Kidney (tissue), 14 donors: Measurements from ENCODE around the gene ANO6. TPM values are rescaled to one million over a fixed set of nuclear protein-coding genes. Genes with fewer than 3 reads are reported as not detected.

ENCODE experiments used
- DNase-seq, 5 donors: peaks; one replicate each; pipeline ENCODE4 v3.0.0-alpha.2; 2013 to 2020
- FAIRE-seq: peaks from 2 replicates; lab custom pipeline; 2012; peaks lifted over from hg19 to GRCh38; lab: Jason Lieb, UNC
- H3K27ac ChIP-seq, 2 donors: one replicate each; pipeline ENCODE4 v1.7.0; 2013; ENCODE audit warnings: low read depth in 2 of 2, low read length in 2 of 2, inconsistent platforms in 1 of 2
- H3K27me3 ChIP-seq: one replicate; pipeline ENCODE4 v1.7.1; 2013; ENCODE audit warnings: low read length, inconsistent platforms; ENCODE audit not compliant: control insufficient read depth, insufficient read depth
- H3K36me3 ChIP-seq, 3 donors: one replicate each; pipeline versions ENCODE4 v1.7.0 to v1.7.1; 2013; ENCODE audit warnings: low read length in 3 of 3, control low read depth in 1 of 3, inconsistent platforms in 1 of 3; ENCODE audit not compliant: insufficient read depth in 3 of 3, control insufficient read depth in 2 of 3
- H3K4me1 ChIP-seq, 3 donors: one replicate each; pipeline versions ENCODE4 v1.7.0 to v1.7.1; 2013; ENCODE audit warnings: low read length in 3 of 3, inconsistent platforms in 1 of 3, low read depth in 1 of 3; ENCODE audit not compliant: control insufficient read depth in 2 of 3, insufficient read depth in 2 of 3
- H3K4me3 ChIP-seq, 3 donors: one replicate each; pipeline versions ENCODE4 v1.7.0 to v1.8.1; 2013; ENCODE audit warnings: low read length in 3 of 3, control low read depth in 1 of 3, inconsistent platforms in 1 of 3
- H3K9ac ChIP-seq, 3 donors: one replicate each; pipeline versions ENCODE4 v1.7.0 to v1.7.1; 2013; ENCODE audit warnings: low read length in 3 of 3, control low read depth in 1 of 3, inconsistent platforms in 1 of 3
- H3K9me3 ChIP-seq, 3 donors: one replicate each; pipeline versions ENCODE4 v1.7.0 to v1.7.1; 2013; ENCODE audit warnings: low read length in 3 of 3, control low read depth in 1 of 3, inconsistent platforms in 1 of 3; ENCODE audit not compliant: control insufficient read depth in 2 of 3, insufficient read depth in 1 of 3
- CTCF ChIP-seq: IDR thresholded peaks from 3 replicates; pipeline ENCODE4 v1.5.1; 2012; ENCODE audit warnings: mild to moderate bottlenecking, moderate library complexity, borderline replicate concordance; ENCODE audit not compliant: insufficient read depth; ENCODE audit errors: extremely low read depth
- intact Hi-C: fragments of 100-400 bp; cut with DNase I; formaldehyde crosslinking; loops from one replicate; pipeline ENCODE4 v1.11.1; 2022
- polyA plus RNA-seq: library from polyadenylated mRNA; stranded (reverse); fragments of 350-450 nt; fragmentation: Illumina TruSeq; extraction: RNeasy Lipid Tissue Mini Kit (QIAGEN cat#74804); gene quantifications from one replicate; pipeline ENCODE4 v1.2.3, GENCODE V29; 2014; ENCODE audit warnings: low read depth, low replicate concordance; ENCODE audit not compliant: insufficient read depth
- total RNA-seq: library from RNA; stranded (reverse); fragmentation: NEBNext Ultra II Directional; extraction: Animal tissue kit (Norgen Biotek cat#: 25700); gene quantifications from one replicate; pipeline ENCODE4 v1.2.1, GENCODE V29; 2021
- donor health status: control.
- donor health status: control.
- donor health status: control.
- donor health status: control.
- donor health status: control.
- donor health status: DM: yes; HTN: yes; CAD: no.
- donor health status: Normal renal cell carcinoma (clear cell type).

Gene ANO6
- total and polyA plus RNA-seq, 2 donors from 2014 or later = 17.2 to 46.3 TPM

- Histone ChIP-seq H3K36me3 (no peaks in the 10 kb centered on the region), H3K27me3 (no peaks in the 10 kb centered on the region), H3K9ac (no peak overlapping the region), H3K9me3 (peaks cover 0 to 5% (median 0%) of the 10 kb centered on the region in 3 donors), H3K4me1 (no peaks in the 10 kb centered on the region), H3K4me3 (no peak overlapping the region), H3K27ac (no peak overlapping the region)
- TF ChIP-seq CTCF = no peak
- FAIRE-seq = no peak
- intact Hi-C loops = no loop called here
- no peak for DNase-seq
Measured at GRCh38 chr12:45478931-45479330, 263.0 kb downstream of the ANO6 start.

- DNase-seq (no peak), FAIRE-seq (no peak)
- Histone ChIP-seq H3K36me3 (no peaks in the 10 kb centered on the region), H3K9me3 (peaks cover 0 to 5% (median 0%) of the 10 kb centered on the region in 3 donors), H3K27ac (no peak overlapping the region), H3K4me1 (no peaks in the 10 kb centered on the region), H3K9ac (no peak overlapping the region), H3K27me3 (no peaks in the 10 kb centered on the region), H3K4me3 (no peak overlapping the region)
- intact Hi-C loops = no loop called here
- no peak for TF ChIP-seq CTCF
Measured at GRCh38 chr12:45481746-45482145, 265.9 kb downstream of the ANO6 start.

- FAIRE-seq (no peak), DNase-seq (peak in 1 of 5 donors; percentile 10)
- Histone ChIP-seq H3K36me3 (no peaks in the 10 kb centered on the region), H3K27ac (no peak overlapping the region), H3K9me3 (peaks cover 0 to 5% (median 0%) of the 10 kb centered on the region in 3 donors), H3K27me3 (no peaks in the 10 kb centered on the region), H3K4me1 (no peaks in the 10 kb centered on the region), H3K9ac (no peak overlapping the region), H3K4me3 (no peak overlapping the region)
- intact Hi-C loops = no loop called here
- no peak for TF ChIP-seq CTCF
Measured at GRCh38 chr12:45483571-45483970, 267.7 kb downstream of the ANO6 start.

Other genes with a start within 250 kb of the ANO6 start
- gene DBX2, start 165.0 kb upstream of the ANO6 start, total RNA-seq = not detected
- not detected for gene DBX2, start 165.0 kb upstream of the ANO6 start, polyA plus RNA-seq